ENCODE results near the gene TWIST1. TPM values are rescaled to one million over a fixed set of nuclear protein-coding genes. Genes with fewer than 3 reads are reported as not detected.
A peak's percentile ranks its signal among the peaks of the same experiment; 100 is the strongest.

TWIST1 gene
- total RNA-seq, 1 experiment from 2014 or later = not detected

GRCh38 chr7:19145434-19146115 lies 28.1 kb upstream of the TWIST1 start:
- H2AFZ ChIP-seq (ENCODE audit: low read length) = no peak overlapping the region
- no peaks in the 10 kb centered on the region for H3K79me2 ChIP-seq (ENCODE audit: insufficient read depth, low read length)
- H3K36me3 Mint-ChIP-seq (ENCODE audit: insufficient read depth in 1 of 3, low read depth in 3 of 3) = no peaks in the 10 kb centered on the region
- TF ChIP-seq CTCF (conservative IDR thresholded peaks at IDR 0.05) = no peak
- H3K27me3 ChIP-seq (ENCODE audit: insufficient read depth, low read length) = peaks cover 30% of the 10 kb centered on the region
- H3K27me3 Mint-ChIP-seq (ENCODE audit: low read depth) = peaks cover 79% of the 10 kb centered on the region
- no peak overlapping the region for H2BK15ac ChIP-seq (ENCODE audit: low read depth, low read length)
- no peak overlapping the region for H2AK5ac ChIP-seq (ENCODE audit: insufficient read length, low read length)
- DNase-seq = peak; percentile 66
- H3K14ac ChIP-seq (ENCODE audit: insufficient read depth, low read length) = no peak overlapping the region
- H2BK12ac ChIP-seq (ENCODE audit: insufficient read length, low read depth, low read length) = no peak overlapping the region
- no peak overlapping the region for H3K23ac ChIP-seq (ENCODE audit: insufficient read length, low read depth, low read length)
- peaks cover 0 to 4% of the 10 kb centered on the region in 2 experiments; a peak in 1 of 5 replicates for H3K9me3 Mint-ChIP-seq
- no peak overlapping the region for H3K56ac ChIP-seq (ENCODE audit: insufficient read length, low read depth, low read length)
- H3K4ac ChIP-seq (ENCODE audit: low read depth, low read length) = no peak overlapping the region
- H3K23me2 ChIP-seq (ENCODE audit: insufficient read length, low read depth, low read length, poor library complexity, severe bottlenecking) = peaks cover 20% of the 10 kb centered on the region
- WGBS (ENCODE audit: extremely low coverage, insufficient read length, low lambda C conversion rate) = no CpG with 5 or more reads among the region's 19 CpGs
- peak overlapping the region; percentile 89 for H3K4me2 ChIP-seq (ENCODE audit: insufficient read depth, insufficient read length, low read length)
- no peak overlapping the region for H3K27ac Mint-ChIP-seq
- H3K4me1 Mint-ChIP-seq = peaks cover 30 to 45% of the 10 kb centered on the region in 2 experiments
- H4K8ac ChIP-seq (replicated peaks; ENCODE audit: insufficient read length, low read depth, low read length) = no peak overlapping the region
- H3K4me1 ChIP-seq (ENCODE audit: insufficient read depth, low read length) = no peaks in the 10 kb centered on the region; the same call in 1 of the 2 replicates
- no peaks in the 10 kb centered on the region for H3K9me3 ChIP-seq (ENCODE audit: control insufficient read depth, low read depth, low read length)
- no peaks in the 10 kb centered on the region for H3K79me1 ChIP-seq (ENCODE audit: insufficient read depth, low read depth, low read length, poor library complexity, severe bottlenecking)
- H4K20me1 ChIP-seq (ENCODE audit: control insufficient read depth, insufficient read depth, insufficient read length) = no peaks in the 10 kb centered on the region
- no peak overlapping the region for H2BK120ac ChIP-seq (ENCODE audit: low read depth, low read length, poor library complexity, severe bottlenecking)
- H3T11ph ChIP-seq (ENCODE audit: low read length) = no peak overlapping the region
- H2BK20ac ChIP-seq (ENCODE audit: low read depth, low read length, poor library complexity, severe bottlenecking) = no peak overlapping the region
- no peak overlapping the region for H3K18ac ChIP-seq (ENCODE audit: insufficient read length, low read depth, low read length)
- no peak overlapping the region for H3K27ac ChIP-seq (ENCODE audit: insufficient read length, low read depth, low read length)
- peak overlapping the region; percentile 65 to 90 for H3K4me3 Mint-ChIP-seq
- no peak overlapping the region for H3K9ac ChIP-seq (ENCODE audit: extremely low read depth, insufficient read length, low read length)
- H4K91ac ChIP-seq (ENCODE audit: insufficient read length, low read depth, low read length) = no peak overlapping the region
- no peak overlapping the region for H2BK5ac ChIP-seq (ENCODE audit: insufficient read length, low read length)
- H4K5ac ChIP-seq (ENCODE audit: insufficient read length, low read depth, low read length) = no peak overlapping the region
